ENCODE data around the gene CDKL5. TPM values are rescaled to one million over a fixed set of nuclear protein-coding genes. Genes with fewer than 3 reads are reported as not detected.

The CDKL5 gene
- total RNA-seq, 1 donor from 2014 or later, result 17.7 TPM

DNA sequence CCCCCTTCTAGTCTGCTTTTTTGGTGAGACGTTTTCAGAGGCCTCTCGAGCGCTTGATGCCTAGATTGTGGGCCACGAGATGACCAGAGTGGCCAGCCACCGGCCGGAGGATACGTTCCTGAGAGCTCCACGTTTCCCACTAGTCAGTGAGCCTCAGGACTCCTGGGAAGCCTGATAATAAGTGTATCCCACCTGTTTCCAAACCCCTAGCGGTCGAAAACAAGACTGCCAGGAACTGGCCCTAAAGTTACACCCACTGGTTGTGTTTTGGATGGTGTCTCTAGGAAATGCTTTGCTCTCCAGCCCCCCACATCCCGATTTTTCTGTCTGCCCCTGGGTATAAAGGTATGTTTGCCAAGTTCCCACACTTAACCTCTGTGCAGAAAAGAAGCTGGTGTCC is 251.1 kb downstream of the CDKL5 start:
- H3K36me3 Mint-ChIP-seq (ENCODE audit: low read depth, unreplicated experiment), result no peaks in the 10 kb centered on the region
- Histone ChIP-seq H3K4me3 (ENCODE audit: insufficient read depth, low read depth, low read length) (no peak overlapping the region), H3K27ac (ENCODE audit: low read depth, low read length) (no peak overlapping the region), H3K9ac (ENCODE audit: low read length) (no peak overlapping the region), H4K20me1 (ENCODE audit: insufficient read depth, low read length) (no peaks in the 10 kb centered on the region), H3K36me3 (ENCODE audit: insufficient read depth, low read length) (no peaks in the 10 kb centered on the region), H3K4me1 (ENCODE audit: insufficient read depth, low read length) (no peaks in the 10 kb centered on the region), H3K79me2 (ENCODE audit: insufficient read depth, low read length) (no peaks in the 10 kb centered on the region), H3K4me2 (ENCODE audit: low read length) (no peak overlapping the region), H3K27me3 (ENCODE audit: insufficient read depth, low read length) (no peaks in the 10 kb centered on the region), H3K9me3 (ENCODE audit: insufficient read depth, low read depth, low read length) (no peaks in the 10 kb centered on the region), H2AFZ (ENCODE audit: low read depth, low read length) (no peak overlapping the region)
- H3K4me3 Mint-ChIP-seq (ENCODE audit: unreplicated experiment), result no peak overlapping the region
- H3K27me3 Mint-ChIP-seq (ENCODE audit: low read depth, unreplicated experiment), result no peaks in the 10 kb centered on the region
- FAIRE-seq, result no peak
- no peaks in the 10 kb centered on the region for H3K4me1 Mint-ChIP-seq (ENCODE audit: low read depth, unreplicated experiment)
- no peaks in the 10 kb centered on the region for H3K9me3 Mint-ChIP-seq (ENCODE audit: unreplicated experiment)
- peak; percentile 24 for TF ChIP-seq CTCF (IDR thresholded peaks at IDR 0.05; ENCODE audit: insufficient read depth, low read depth, low read length)
- TF ChIP-seq EZH2 (IDR thresholded peaks at IDR 0.05; ENCODE audit: insufficient read depth, low read length), result no peak
- no peak overlapping the region for H3K27ac Mint-ChIP-seq (ENCODE audit: unreplicated experiment)
- no peak for DNase-seq (ENCODE audit: low read depth)

DNA sequence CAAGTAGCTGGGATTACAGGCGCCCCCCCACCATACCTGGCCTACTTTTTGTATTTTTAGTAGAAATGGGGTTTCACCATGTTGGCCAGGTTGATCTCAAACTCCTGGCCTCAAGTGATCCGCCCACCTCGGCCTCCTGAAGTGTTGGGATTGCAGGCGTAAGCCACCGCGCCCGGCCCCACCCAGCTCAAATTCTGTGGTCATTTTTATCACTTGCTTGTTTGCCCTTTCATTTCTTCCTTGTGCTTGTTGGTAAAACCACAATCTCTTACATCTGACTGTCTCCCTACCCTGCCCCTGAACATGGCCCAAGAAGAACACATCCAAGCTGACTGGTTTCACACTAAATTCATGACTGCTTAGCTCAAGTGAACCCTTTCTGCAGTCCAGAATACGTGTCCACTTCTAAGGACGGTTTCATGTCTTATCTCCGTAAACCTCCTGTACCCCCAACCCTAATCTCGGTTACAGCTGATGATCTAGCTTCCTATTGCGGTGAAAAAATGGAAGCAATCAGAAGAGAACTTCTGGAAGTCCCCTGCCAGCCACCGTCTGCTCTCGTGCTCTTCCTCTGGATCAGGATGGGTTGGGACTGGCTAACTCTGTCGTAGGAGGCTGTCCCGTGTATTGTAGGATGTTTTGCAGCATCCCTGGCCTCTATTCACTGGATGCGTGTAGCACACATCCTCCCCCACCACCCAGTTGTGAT is 251.9 kb downstream of the CDKL5 start:
- TF ChIP-seq EZH2 (IDR thresholded peaks at IDR 0.05; ENCODE audit: insufficient read depth, low read length), result no peak
- Histone ChIP-seq H2AFZ (ENCODE audit: low read depth, low read length) (no peak overlapping the region), H3K9me3 (ENCODE audit: insufficient read depth, low read depth, low read length) (no peaks in the 10 kb centered on the region), H4K20me1 (ENCODE audit: insufficient read depth, low read length) (no peaks in the 10 kb centered on the region), H3K27me3 (ENCODE audit: insufficient read depth, low read length) (no peaks in the 10 kb centered on the region), H3K27ac (ENCODE audit: low read depth, low read length) (no peak overlapping the region), H3K4me3 (ENCODE audit: insufficient read depth, low read depth, low read length) (no peak overlapping the region), H3K79me2 (ENCODE audit: insufficient read depth, low read length) (no peaks in the 10 kb centered on the region), H3K4me2 (ENCODE audit: low read length) (no peak overlapping the region), H3K9ac (ENCODE audit: low read length) (no peak overlapping the region), H3K4me1 (ENCODE audit: insufficient read depth, low read length) (no peaks in the 10 kb centered on the region), H3K36me3 (ENCODE audit: insufficient read depth, low read length) (no peaks in the 10 kb centered on the region)
- DNase-seq (ENCODE audit: low read depth) (no peak), FAIRE-seq (peak; percentile 82)
- H3K36me3 Mint-ChIP-seq (ENCODE audit: low read depth, unreplicated experiment), result no peaks in the 10 kb centered on the region
- no peak overlapping the region for H3K27ac Mint-ChIP-seq (ENCODE audit: unreplicated experiment)
- H3K4me3 Mint-ChIP-seq (ENCODE audit: unreplicated experiment), result no peak overlapping the region
- no peaks in the 10 kb centered on the region for H3K9me3 Mint-ChIP-seq (ENCODE audit: unreplicated experiment)
- H3K4me1 Mint-ChIP-seq (ENCODE audit: low read depth, unreplicated experiment), result no peaks in the 10 kb centered on the region
- H3K27me3 Mint-ChIP-seq (ENCODE audit: low read depth, unreplicated experiment), result no peaks in the 10 kb centered on the region

- H3K27ac Mint-ChIP-seq (ENCODE audit: unreplicated experiment), result no peak overlapping the region
- FAIRE-seq, result peak; percentile 64
- no peaks in the 10 kb centered on the region for H4K20me1 ChIP-seq (ENCODE audit: insufficient read depth, low read length)
Measured at GRCh38 chrX:18681996-18682395, 256.6 kb downstream of the CDKL5 start.

More at GRCh38 chrX:18681996-18682395, 256.6 kb downstream of the CDKL5 start:
- H3K4me1 Mint-ChIP-seq (ENCODE audit: low read depth, unreplicated experiment), result no peaks in the 10 kb centered on the region
- Histone ChIP-seq H3K79me2 (ENCODE audit: insufficient read depth, low read length) (no peaks in the 10 kb centered on the region), H2AFZ (ENCODE audit: low read depth, low read length) (no peak overlapping the region), H3K36me3 (ENCODE audit: insufficient read depth, low read length) (no peaks in the 10 kb centered on the region), H3K9me3 (ENCODE audit: insufficient read depth, low read depth, low read length) (no peaks in the 10 kb centered on the region), H3K27me3 (ENCODE audit: insufficient read depth, low read length) (no peaks in the 10 kb centered on the region), H3K4me3 (ENCODE audit: insufficient read depth, low read depth, low read length) (no peak overlapping the region), H3K4me2 (ENCODE audit: low read length) (no peak overlapping the region), H3K27ac (ENCODE audit: low read depth, low read length) (no peak overlapping the region), H3K9ac (ENCODE audit: low read length) (no peak overlapping the region), H3K4me1 (ENCODE audit: insufficient read depth, low read length) (no peaks in the 10 kb centered on the region)
- no peak overlapping the region for H3K4me3 Mint-ChIP-seq (ENCODE audit: unreplicated experiment)
- H3K36me3 Mint-ChIP-seq (ENCODE audit: low read depth, unreplicated experiment), result no peaks in the 10 kb centered on the region
- TF ChIP-seq EZH2 (IDR thresholded peaks at IDR 0.05; ENCODE audit: insufficient read depth, low read length) (no peak), CTCF (IDR thresholded peaks at IDR 0.05; ENCODE audit: insufficient read depth, low read depth, low read length) (no peak)
- no peaks in the 10 kb centered on the region for H3K27me3 Mint-ChIP-seq (ENCODE audit: low read depth, unreplicated experiment)
- DNase-seq (ENCODE audit: low read depth), result no peak
- H3K9me3 Mint-ChIP-seq (ENCODE audit: unreplicated experiment), result peaks cover 3% of the 10 kb centered on the region
